Epithelial cell of proximal tubule (primary cell): Measurements from ENCODE around the gene BIRC3. TPM values are rescaled to one million over a fixed set of nuclear protein-coding genes. Genes with fewer than 3 reads are reported as not detected.

Source experiments
- DNase-seq: peaks from one replicate; pipeline ENCODE4 v3.0.0-alpha.2; 2011; ENCODE audit warnings: low read depth
- H3K4me3 ChIP-seq: 2 replicates; pipeline ENCODE4 v1.5.1; 2011; ENCODE audit warnings: low read depth, mild to moderate bottlenecking, low read length
- total RNA-seq: library from RNA; depleted of rRNA; stranded (reverse); fragments of >200 nt; gene quantifications from 2 replicates; pipeline ENCODE4 v1.2.3, GENCODE V29; 2015
- TF ChIP-seq, protein P1 (sequence below): conservative IDR thresholded peaks from 2 replicates; pipeline ENCODE4 v1.5.1; 2012; ENCODE audit warnings: low read depth, mild to moderate bottlenecking, low read length

The BIRC3 gene
- total RNA-seq, result 17.3 and 17.8 TPM in 2 replicates

DNA sequence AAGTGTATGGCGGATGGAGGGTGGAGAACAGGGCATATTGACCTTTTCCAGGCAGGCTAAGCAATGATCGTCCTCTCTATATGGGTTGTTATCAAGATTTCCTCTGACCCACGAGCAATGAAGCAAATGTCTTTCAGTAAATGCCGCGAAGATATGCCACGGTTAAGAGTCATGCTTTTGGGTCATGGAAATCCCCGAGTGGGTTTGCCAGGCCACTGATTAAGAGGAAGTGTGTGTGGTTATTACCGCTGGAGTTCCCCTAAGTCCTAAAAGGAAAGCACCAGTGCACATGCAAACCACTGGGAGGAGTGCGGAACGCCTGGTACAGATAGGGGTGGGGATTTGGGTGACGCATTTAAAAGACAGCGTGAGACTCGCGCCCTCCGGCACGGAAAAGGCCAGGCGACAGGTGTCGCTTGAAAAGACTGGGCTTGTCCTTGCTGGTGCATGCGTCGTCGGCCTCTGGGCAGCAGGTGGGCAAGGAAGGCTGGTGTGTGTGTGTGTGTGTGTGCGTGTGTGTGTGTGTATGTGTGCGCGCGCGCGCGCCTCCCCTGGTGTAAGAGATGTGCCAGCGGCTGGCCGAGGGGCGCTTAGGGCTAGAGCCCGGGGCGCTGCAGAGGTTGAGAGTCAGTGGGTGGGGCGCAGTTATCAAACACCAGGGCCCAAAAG lies at the start of gene BIRC3:
TSS of gene BIRC3 (plus strand) at position 386 of the 669 bp plus-strand sequence. CDS start 7,026 bp downstream, outside the sequence.
- TF ChIP-seq, protein P1, sequence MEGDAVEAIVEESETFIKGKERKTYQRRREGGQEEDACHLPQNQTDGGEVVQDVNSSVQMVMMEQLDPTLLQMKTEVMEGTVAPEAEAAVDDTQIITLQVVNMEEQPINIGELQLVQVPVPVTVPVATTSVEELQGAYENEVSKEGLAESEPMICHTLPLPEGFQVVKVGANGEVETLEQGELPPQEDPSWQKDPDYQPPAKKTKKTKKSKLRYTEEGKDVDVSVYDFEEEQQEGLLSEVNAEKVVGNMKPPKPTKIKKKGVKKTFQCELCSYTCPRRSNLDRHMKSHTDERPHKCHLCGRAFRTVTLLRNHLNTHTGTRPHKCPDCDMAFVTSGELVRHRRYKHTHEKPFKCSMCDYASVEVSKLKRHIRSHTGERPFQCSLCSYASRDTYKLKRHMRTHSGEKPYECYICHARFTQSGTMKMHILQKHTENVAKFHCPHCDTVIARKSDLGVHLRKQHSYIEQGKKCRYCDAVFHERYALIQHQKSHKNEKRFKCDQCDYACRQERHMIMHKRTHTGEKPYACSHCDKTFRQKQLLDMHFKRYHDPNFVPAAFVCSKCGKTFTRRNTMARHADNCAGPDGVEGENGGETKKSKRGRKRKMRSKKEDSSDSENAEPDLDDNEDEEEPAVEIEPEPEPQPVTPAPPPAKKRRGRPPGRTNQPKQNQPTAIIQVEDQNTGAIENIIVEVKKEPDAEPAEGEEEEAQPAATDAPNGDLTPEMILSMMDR, result peak; percentile 26
- DNase-seq, result peak; percentile 98
- H3K4me3 ChIP-seq, result peak within 1 kb of the TSS; percentile 75

DNA sequence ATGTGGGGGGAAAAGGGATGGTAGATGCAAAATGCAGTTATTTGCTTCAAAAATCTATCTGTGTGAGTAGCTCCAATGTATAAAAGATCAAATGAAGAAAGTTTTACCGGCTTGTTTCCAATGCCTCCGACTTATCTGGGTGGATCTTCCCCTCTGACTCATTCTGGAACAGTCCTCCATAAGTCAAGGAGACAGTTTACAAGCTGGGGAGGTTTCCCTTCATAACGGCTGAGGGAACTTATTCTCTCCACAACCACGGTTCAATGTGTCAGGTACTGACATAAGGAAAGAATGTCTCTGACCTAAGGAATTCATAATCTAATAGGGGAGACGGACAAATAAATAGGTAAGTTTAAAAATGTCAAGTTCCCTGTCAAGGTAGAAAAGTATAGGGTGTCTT lies 49.7 kb upstream of the BIRC3 start:
- no peak overlapping the region for H3K4me3 ChIP-seq
- TF ChIP-seq, protein P1, result no peak
- no peak for DNase-seq

DNA sequence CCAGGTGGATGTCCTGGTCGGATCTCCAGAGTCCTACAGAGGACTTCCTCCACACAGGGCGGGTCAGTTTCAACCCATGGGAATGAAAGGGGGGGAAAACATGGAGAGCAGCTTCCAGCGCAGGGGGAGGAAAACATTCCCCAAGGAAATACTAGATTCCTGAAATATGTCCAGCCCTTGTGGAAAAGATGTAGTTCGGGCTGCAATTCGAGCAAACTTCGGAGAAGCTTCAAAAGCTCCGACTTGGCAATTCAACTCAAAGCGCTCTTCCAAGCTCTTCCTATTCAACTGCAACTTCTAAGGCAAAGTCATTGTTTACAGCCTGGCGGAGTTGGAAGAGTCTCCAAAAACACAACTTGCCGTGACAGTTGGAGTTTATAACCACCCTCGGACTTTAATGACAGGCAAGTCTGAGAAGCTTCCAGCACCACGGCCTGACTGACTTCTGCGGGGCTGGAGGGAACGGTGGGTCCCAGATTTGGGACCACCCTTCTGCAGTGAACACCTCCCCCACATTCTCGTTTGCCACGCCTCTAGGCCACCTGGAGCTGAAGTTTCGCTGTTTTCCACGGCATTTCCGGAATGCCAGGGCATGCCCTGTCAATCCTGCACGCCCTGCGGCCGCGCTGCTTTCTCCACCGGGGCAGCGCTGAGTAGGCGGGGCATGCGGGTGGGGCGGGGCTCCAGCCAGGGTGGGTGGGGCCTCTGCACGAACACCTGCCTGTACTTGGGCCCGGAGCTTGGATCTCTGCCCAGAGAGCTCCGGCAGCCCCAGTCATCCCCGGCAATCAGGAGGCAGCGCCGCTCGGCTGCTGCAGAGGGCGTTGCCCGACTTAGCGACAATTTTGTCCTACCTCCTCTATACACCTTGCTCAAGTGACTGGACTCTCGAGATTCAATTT lies 49.0 kb upstream of the BIRC3 start:
- TF ChIP-seq, protein P1, result peak; percentile 59
- no peak for DNase-seq
- H3K4me3 ChIP-seq, result peak overlapping the region; percentile 49

DNA sequence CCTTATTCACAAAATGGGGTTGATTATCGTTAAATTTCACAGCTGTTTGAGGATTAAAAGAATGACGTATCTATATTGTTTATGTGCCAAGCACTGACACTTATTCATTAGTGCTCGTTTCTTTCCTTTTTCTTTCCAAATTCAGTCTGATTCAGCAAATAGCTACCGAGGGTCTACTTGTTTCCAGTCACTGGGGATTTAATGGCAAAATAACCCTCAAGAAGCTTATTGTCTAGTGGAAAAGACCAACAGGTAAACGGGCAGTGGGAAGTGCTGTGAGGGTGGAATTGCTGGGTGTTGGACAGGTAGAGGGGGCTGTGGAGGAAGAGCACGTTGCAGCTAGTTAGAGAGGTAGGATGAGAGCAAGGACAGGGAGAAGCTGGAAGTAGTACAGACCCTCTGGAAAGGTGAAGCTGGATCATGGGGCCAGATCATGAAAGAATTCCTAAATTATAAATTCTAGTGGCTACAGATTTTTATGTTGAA lies 48.3 kb upstream of the BIRC3 start:
- peak overlapping the region; percentile 49 for H3K4me3 ChIP-seq
- DNase-seq, result no peak
- TF ChIP-seq, protein P1, result no peak

DNA sequence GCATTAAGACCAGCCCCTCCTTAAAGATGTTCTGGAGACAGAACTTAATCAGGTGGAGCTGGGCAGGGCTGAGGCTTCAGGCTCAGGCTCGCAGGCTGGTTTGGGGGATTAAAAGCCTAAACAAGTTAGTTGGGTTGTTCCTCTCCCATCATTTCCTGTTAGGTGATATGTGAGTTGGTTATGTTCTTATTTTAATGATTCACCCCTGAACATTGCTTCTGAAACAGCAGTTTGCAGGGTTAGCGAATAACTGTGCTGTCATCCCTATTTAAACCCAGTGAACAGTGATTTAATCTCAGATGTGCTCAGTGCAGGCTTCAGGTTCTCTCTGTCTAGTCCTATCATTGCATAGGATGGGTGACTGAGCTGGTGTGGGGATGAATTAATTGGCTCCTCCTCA lies 47.4 kb upstream of the BIRC3 start:
- TF ChIP-seq, protein P1, result no peak
- no peak overlapping the region for H3K4me3 ChIP-seq
- no peak for DNase-seq

DNA sequence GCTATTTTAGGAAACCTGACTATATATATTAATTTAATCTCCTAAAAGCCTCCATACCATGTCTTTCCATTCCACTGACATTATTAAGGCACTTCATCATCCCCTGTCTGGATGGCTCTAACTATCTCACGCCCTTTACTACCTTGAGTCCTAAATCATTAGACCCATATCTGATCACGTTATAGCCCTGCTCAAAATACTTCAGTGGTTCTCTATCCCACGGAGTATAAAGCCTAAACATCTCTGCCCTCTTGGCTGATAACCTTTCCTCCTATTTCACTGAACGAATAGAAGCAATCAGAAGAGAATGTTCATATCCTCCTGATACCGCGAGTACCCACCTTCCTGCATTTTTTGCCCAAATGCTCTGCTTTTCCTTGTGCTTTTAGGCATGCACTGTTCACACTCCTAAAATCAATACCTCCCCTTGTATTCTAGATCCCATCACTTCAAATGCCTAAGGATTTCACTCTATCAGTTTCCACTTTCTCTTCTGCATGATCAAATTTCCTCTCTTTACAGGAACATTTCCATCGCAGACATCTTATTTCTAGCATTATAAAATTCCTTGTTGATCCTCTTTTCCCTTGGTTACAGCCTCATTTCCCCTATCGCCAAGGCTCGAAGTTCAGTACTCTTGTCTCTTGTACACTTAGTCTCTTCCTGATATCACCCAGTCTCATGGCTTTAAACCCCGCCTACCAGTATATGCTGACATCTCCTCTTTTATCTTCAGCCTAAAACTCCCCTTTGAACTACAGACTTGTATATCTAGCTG lies 45.0 kb upstream of the BIRC3 start:
- H3K4me3 ChIP-seq, result no peak overlapping the region
- no peak for DNase-seq
- TF ChIP-seq, protein P1, result no peak
